HepG2 (cell line): ENCODE results near the gene ELFN1. TPM values are rescaled to one million over a fixed set of nuclear protein-coding genes. Genes with fewer than 3 reads are reported as not detected.

ENCODE experiments used
- ATAC-seq: fragments of 200-7000 bp; cut with Tn5 transposase; 3 replicates; pipeline ENCODE4 v1.9.1; 2020; ENCODE audit warnings: mild to moderate bottlenecking, moderate library complexity
- BruUV-seq: library from RNA; stranded (reverse); fragments of 400-500 nt; replicated peaks from 2 replicates; lab custom pipeline; 2021; lab: Mats Ljungman, UMichigan
- CTCF ChIA-PET: fragments of 300-600 bp; formaldehyde crosslinking; extraction: SDS; loops from one replicate; lab custom pipeline; 2021; ENCODE audit warnings: low total read pairs, inconsistent platforms, low intra/inter-chr PET ratio; lab: Yijun Ruan, JAX
- POLR2A ChIA-PET: fragments of 350-600 bp; sonication (Branson Sonifier 250); formaldehyde crosslinking; loops from one replicate; lab custom pipeline; 2020; ENCODE audit warnings: antibody characterized with exemption, inconsistent platforms; lab: Yijun Ruan, JAX
- DNase-seq: peaks from one replicate; pipeline ENCODE4 v3.0.0-alpha.2; 2015; ENCODE audit warnings: low spot score
- FAIRE-seq: peaks from 3 replicates; lab custom pipeline; 2011; peaks lifted over from hg19 to GRCh38; lab: Jason Lieb, UNC
- H2AFZ ChIP-seq: one replicate; pipeline ENCODE4 v1.6.1; 2011; ENCODE audit warnings: low read length, inconsistent platforms
- H3K27ac ChIP-seq: fragments of 300-600 bp; 3 replicates; pipeline ENCODE4 v1.8.0; 2011; ENCODE audit warnings: mixed run types, mild to moderate bottlenecking, mixed read lengths, low read length, inconsistent platforms; ENCODE audit not compliant: insufficient read depth; ENCODE audit errors: extremely low read length
- H3K27me3 ChIP-seq, 2 experiments: fragments of 200-600 bp in 1 of 2; 2 replicates in 1 of 2; 3 replicates in 1 of 2; pipeline versions ENCODE4 v1.6.0 to v1.8.0; 2011; ENCODE audit warnings: low read length in 2 of 2, mild to moderate bottlenecking in 2 of 2, moderate library complexity in 2 of 2, inconsistent platforms in 1 of 2; ENCODE audit not compliant: insufficient read depth in 2 of 2, control insufficient read depth in 1 of 2
- H3K36me3 ChIP-seq, 2 experiments: fragments of 200-600 bp in 1 of 2; replicated peaks in 1 of 2; 2 replicates in 1 of 2; 3 replicates in 1 of 2; pipeline versions ENCODE4 v1.5.1 to v1.8.0; 2011; ENCODE audit warnings: low read length in 2 of 2, inconsistent platforms in 1 of 2; ENCODE audit not compliant: insufficient read depth in 2 of 2, control insufficient read depth in 1 of 2
- H3K4me1 ChIP-seq: 2 replicates; pipeline ENCODE4 v1.5.1; 2012; ENCODE audit warnings: low read length, inconsistent platforms; ENCODE audit not compliant: insufficient read depth
- H3K4me2 ChIP-seq: 2 replicates; pipeline ENCODE4 v1.6.0; 2011; ENCODE audit warnings: low read depth, low read length, inconsistent platforms
- H3K4me3 ChIP-seq, 3 experiments: fragments of 200-600 bp in 1 of 3; sonication (generic), shearing (Covaris generic) in 1 of 3; replicated peaks in 1 of 3; 2 replicates each; pipeline ENCODE4 v1.5.1; 2011 to 2016; ENCODE audit warnings: low read length in 3 of 3, inconsistent platforms in 2 of 3, low read depth in 2 of 3, mild to moderate bottlenecking in 2 of 3, control low read depth in 1 of 3, mixed read lengths in 1 of 3; ENCODE audit not compliant: insufficient read depth in 1 of 3
- H3K79me2 ChIP-seq: one replicate; pipeline ENCODE4 v1.6.1; 2011; ENCODE audit warnings: low read length, inconsistent platforms; ENCODE audit not compliant: insufficient read depth
- H3K9ac ChIP-seq: 2 replicates; pipeline ENCODE4 v1.6.0; 2011; ENCODE audit warnings: mild to moderate bottlenecking, low read depth, low read length, inconsistent platforms; ENCODE audit not compliant: insufficient read depth
- H3K9me3 ChIP-seq: 2 replicates; pipeline ENCODE4 v1.5.1; 2012; ENCODE audit warnings: mild to moderate bottlenecking, low read length
- H4K20me1 ChIP-seq: 2 replicates; pipeline ENCODE4 v1.6.0; 2011; ENCODE audit warnings: inconsistent platforms, mild to moderate bottlenecking, low read length, moderate library complexity; ENCODE audit not compliant: insufficient read depth
- ASH2L ChIP-seq: fragments of 300-600, 200-600 bp; sonication (generic); IDR thresholded peaks from 2 replicates; pipeline ENCODE4 v1.7.0; 2017; ENCODE audit warnings: low read depth, mild to moderate bottlenecking, moderate library complexity, mixed read lengths, low read length; ENCODE audit not compliant: insufficient read length
- CCAR2 ChIP-seq: fragments of 200-400 bp; formaldehyde crosslinking; optimal IDR thresholded peaks from 2 replicates; pipeline ENCODE3; 2018; ENCODE audit warnings: low read depth, mild to moderate bottlenecking, low read length, moderate library complexity
- ISX ChIP-seq: sonication (generic); formaldehyde crosslinking; conservative IDR thresholded peaks from 2 replicates; pipeline ENCODE4 v1.5.0; 2020; ENCODE audit warnings: missing genetic modification reagents
- NFYB ChIP-seq: sonication (generic); formaldehyde crosslinking; IDR thresholded peaks from 2 replicates; pipeline ENCODE4 v1.4.0; 2020; ENCODE audit warnings: missing genetic modification reagents
- NR1H2 ChIP-seq: sonication (generic); formaldehyde crosslinking; IDR thresholded peaks from 2 replicates; pipeline ENCODE4 v1.8.1; 2022; ENCODE audit warnings: low read depth, missing genetic modification reagents, borderline replicate concordance
- RARA ChIP-seq: IDR thresholded peaks from 2 replicates; pipeline ENCODE4 v1.6.1; 2016; ENCODE audit warnings: missing genetic modification reagents, missing compliant biosample characterization
- SP2 ChIP-seq: sonication (generic); formaldehyde crosslinking; IDR thresholded peaks from 2 replicates; pipeline ENCODE4 v1.5.1; 2020; ENCODE audit warnings: mild to moderate bottlenecking, missing genetic modification reagents
- TCF7L2 ChIP-seq: IDR thresholded peaks from 2 replicates; pipeline ENCODE4 v1.6.1; 2011; ENCODE audit warnings: mild to moderate bottlenecking, low read depth, low read length, moderate library complexity
- TIGD3 ChIP-seq: sonication (generic); formaldehyde crosslinking; IDR thresholded peaks from 2 replicates; pipeline ENCODE4 v1.5.1; 2020; ENCODE audit warnings: mild to moderate bottlenecking, missing genetic modification reagents, borderline replicate concordance
- ZNF30 ChIP-seq: sonication (generic); formaldehyde crosslinking; IDR thresholded peaks from 2 replicates; pipeline ENCODE4 v1.5.0; 2020; ENCODE audit warnings: mild to moderate bottlenecking, missing genetic modification reagents
- ZNF503 ChIP-seq: sonication (generic); formaldehyde crosslinking; IDR thresholded peaks from 2 replicates; pipeline ENCODE4 v1.4.0; 2020; ENCODE audit warnings: missing genetic modification reagents
- ZNF598 ChIP-seq: sonication (generic); formaldehyde crosslinking; IDR thresholded peaks from 2 replicates; pipeline ENCODE4 v1.5.1; 2020; ENCODE audit warnings: mild to moderate bottlenecking, missing genetic modification reagents, borderline replicate concordance
- ZNF879 ChIP-seq: sonication (generic); formaldehyde crosslinking; IDR thresholded peaks from 2 replicates; pipeline ENCODE4 v1.8.1; 2023; ENCODE audit warnings: missing genetic modification reagents
- WGBS: methylation state at CpG from one replicate; pipeline ENCODE4 v1.1.6; 2017; ENCODE audit warnings: low lambda C conversion rate; 5-methylcytosine and 5-hydroxymethylcytosine counted together
- in situ Hi-C: cut with HindIII; loops from 2 replicates; pipeline ENCODE4 v1.10.0; 2017; ENCODE audit warnings: low pct_unique_long_range_greater_than_20kb; ENCODE audit not compliant: extremely low pct_ligation_motif_present
- intact Hi-C: fragments of 100-400 bp; cut with micrococcal nuclease; formaldehyde crosslinking; loops from one replicate; pipeline ENCODE4 v1.10.0; 2022; ENCODE audit not compliant: unreplicated experiment
- polyA plus RNA-seq, 8 experiments: library from polyadenylated mRNA; depleted of rRNA in 3 of 8; stranded (reverse) in 7 of 8; unstranded in 1 of 8; fragments of >200 nt; fragmentation: Illumina TruSeq in 4 of 8; extraction: Trizol in 4 of 8; gene quantifications; 2 replicates each; pipeline versions ENCODE4 v1.2.1 to v1.2.3, GENCODE V29; 2011 to 2016; ENCODE audit warnings: low read depth in 4 of 8, missing spikeins in 1 of 8, mixed read lengths in 1 of 8; ENCODE audit not compliant: insufficient read depth in 1 of 8
- total RNA-seq, 5 experiments: library from RNA; depleted of rRNA; stranded (reverse); fragments of >200 nt; fragmentation: Illumina TruSeq; extraction: Trizol; gene quantifications; 2 replicates each; pipeline ENCODE4 v1.2.3, GENCODE V29; 2016; ENCODE audit warnings: low read depth in 1 of 5
- TF ChIP-seq, protein P1 (sequence below): sonication (generic); formaldehyde crosslinking; IDR thresholded peaks from 2 replicates; pipeline ENCODE4 v1.4.0; 2020; ENCODE audit warnings: mild to moderate bottlenecking, missing genetic modification reagents, borderline replicate concordance
- TF ChIP-seq, protein P2 (sequence below), 2 experiments: sonication (generic) in 1 of 2; formaldehyde crosslinking in 1 of 2; IDR thresholded peaks; 2 replicates each; pipeline versions ENCODE4 v1.4.0 to v1.6.1; 2018 to 2020; ENCODE audit warnings: missing genetic modification reagents in 2 of 2, borderline replicate concordance in 1 of 2, low read depth in 1 of 2, mild to moderate bottlenecking in 1 of 2, missing biosample characterization in 1 of 2
- TF ChIP-seq, protein P3 (sequence below): IDR thresholded peaks from 2 replicates; pipeline ENCODE4 v1.6.1; 2016; ENCODE audit warnings: control low read depth

ELFN1 gene
- total and polyA plus RNA-seq, 2 of the 13 experiments (the other 11 are each of a cell fraction or from before 2014, with no cell fraction given): 0.13 to 0.18 TPM

- TF ChIP-seq, protein P1, sequence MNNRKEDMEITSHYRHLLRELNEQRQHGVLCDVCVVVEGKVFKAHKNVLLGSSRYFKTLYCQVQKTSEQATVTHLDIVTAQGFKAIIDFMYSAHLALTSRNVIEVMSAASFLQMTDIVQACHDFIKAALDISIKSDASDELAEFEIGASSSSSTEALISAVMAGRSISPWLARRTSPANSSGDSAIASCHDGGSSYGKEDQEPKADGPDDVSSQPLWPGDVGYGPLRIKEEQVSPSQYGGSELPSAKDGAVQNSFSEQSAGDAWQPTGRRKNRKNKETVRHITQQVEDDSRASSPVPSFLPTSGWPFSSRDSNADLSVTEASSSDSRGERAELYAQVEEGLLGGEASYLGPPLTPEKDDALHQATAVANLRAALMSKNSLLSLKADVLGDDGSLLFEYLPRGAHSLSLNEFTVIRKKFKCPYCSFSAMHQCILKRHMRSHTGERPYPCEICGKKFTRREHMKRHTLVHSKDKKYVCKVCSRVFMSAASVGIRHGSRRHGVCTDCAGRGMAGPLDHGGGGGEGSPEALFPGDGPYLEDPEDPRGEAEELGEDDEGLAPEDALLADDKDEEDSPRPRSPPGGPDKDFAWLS: no peak
- TF ChIP-seq, protein P2, sequence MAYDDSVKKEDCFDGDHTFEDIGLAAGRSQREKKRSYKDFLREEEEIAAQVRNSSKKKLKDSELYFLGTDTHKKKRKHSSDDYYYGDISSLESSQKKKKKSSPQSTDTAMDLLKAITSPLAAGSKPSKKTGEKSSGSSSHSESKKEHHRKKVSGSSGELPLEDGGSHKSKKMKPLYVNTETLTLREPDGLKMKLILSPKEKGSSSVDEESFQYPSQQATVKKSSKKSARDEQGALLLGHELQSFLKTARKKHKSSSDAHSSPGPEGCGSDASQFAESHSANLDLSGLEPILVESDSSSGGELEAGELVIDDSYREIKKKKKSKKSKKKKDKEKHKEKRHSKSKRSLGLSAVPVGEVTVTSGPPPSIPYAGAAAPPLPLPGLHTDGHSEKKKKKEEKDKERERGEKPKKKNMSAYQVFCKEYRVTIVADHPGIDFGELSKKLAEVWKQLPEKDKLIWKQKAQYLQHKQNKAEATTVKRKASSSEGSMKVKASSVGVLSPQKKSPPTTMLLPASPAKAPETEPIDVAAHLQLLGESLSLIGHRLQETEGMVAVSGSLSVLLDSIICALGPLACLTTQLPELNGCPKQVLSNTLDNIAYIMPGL (CRISPR knock-in tag; IDR thresholded peaks at IDR 0.05; ENCODE audit: borderline replicate concordance in 1 of 2, low read depth in 1 of 2): 0 out of 4 replicates have a peak, but pooled peaks of 1 of the 2 experiments have one; percentile 24
- no peak for TF ChIP-seq CCAR2
- no peak for TF ChIP-seq ZNF503 (CRISPR knock-in tag)
- TF ChIP-seq ASH2L: no peak
- TF ChIP-seq RARA: no peak
- TF ChIP-seq, all 625 proteins: peak for 13
Measured at GRCh38 chr7:1767524-1767923, 97.4 kb downstream of the ELFN1 start (continued).

DNA sequence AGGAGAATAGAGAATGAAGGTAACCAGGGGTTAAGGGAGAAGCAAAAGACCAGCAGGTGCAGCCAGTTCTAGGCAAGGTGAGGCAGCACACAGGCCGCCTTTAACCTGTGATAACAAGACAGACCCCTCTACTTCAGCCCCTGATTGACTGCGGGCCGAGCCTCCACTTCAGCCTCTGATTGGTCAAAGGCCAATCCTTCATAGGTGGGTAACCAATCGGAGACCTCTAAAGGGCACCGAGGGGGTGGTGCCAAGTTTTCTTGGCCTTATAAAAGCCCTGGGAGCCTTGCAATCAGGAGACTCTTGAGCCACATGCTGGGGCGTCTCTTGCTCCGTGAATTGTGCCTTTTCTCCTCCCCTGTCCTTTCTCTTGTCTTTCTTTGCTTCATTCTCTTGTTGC lies 98.8 kb downstream of the ELFN1 start:
- Histone ChIP-seq H4K20me1 (no peaks in the 10 kb centered on the region), H3K9me3 (no peaks in the 10 kb centered on the region), H3K4me2 (no peak overlapping the region), H3K4me1 (peaks cover 22% of the 10 kb centered on the region), H3K27ac (no peak overlapping the region), H3K4me3 (no peak overlapping the region), H3K27me3 (peaks cover 0 to 15% of the 10 kb centered on the region in 2 experiments; a peak in 2 of 5 replicates), H2AFZ (no peak overlapping the region), H3K9ac (no peak overlapping the region), H3K36me3 (no peaks in the 10 kb centered on the region), H3K79me2 (no peaks in the 10 kb centered on the region)
- ATAC-seq: peak; percentile 61
- intact Hi-C loops: no loop called here
- ChIA-PET POLR2A (no interaction called here), CTCF (no interaction called here)
- no TSS peak for BruUV-seq
- no peak for FAIRE-seq
- in situ Hi-C loops: no loop called here
- no peak for DNase-seq
- WGBS: 47% methylated on average over 6 of the region's 7 CpGs
- TF ChIP-seq ZNF30 (CRISPR knock-in tag) (no peak), NFYB (CRISPR knock-in tag) (peak; percentile 84), ISX (no peak), ZNF879 (CRISPR knock-in tag) (no peak), TIGD3 (no peak), TCF7L2 (no peak), ZNF598 (no peak), NR1H2 (CRISPR knock-in tag) (no peak), SP2 (peak; percentile 68)
- TF ChIP-seq, protein P3, sequence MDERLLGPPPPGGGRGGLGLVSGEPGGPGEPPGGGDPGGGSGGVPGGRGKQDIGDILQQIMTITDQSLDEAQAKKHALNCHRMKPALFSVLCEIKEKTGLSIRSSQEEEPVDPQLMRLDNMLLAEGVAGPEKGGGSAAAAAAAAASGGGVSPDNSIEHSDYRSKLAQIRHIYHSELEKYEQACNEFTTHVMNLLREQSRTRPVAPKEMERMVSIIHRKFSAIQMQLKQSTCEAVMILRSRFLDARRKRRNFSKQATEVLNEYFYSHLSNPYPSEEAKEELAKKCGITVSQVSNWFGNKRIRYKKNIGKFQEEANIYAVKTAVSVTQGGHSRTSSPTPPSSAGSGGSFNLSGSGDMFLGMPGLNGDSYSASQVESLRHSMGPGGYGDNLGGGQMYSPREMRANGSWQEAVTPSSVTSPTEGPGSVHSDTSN: peak; percentile 76
